Psoas muscle (tissue), 8 donors: Measurements from ENCODE around the gene TGM3. TPM values are rescaled to one million over a fixed set of nuclear protein-coding genes. Genes with fewer than 3 reads are reported as not detected.

Source experiments
- ATAC-seq, 4 donors: fragments of 200-7000 bp; cut with Tn5 transposase; one replicate each; pipeline ENCODE4 v1.9.1; 2020; ENCODE audit warnings: moderate library complexity in 3 of 4, mild to moderate bottlenecking in 2 of 4
- DNase-seq, 2 donors: peaks; one replicate each; pipeline ENCODE4 v3.0.0-alpha.2; 2020
- H3K27ac ChIP-seq: fragments of 200-600 bp; one replicate; pipeline ENCODE4 v1.8.0; 2022
- H3K27me3 ChIP-seq, 3 donors: fragments of 200-600 bp in 1 of 3; one replicate each; pipeline versions ENCODE4 v1.6.1 to v1.8.0; 2013 to 2022; ENCODE audit warnings: low read length in 2 of 3, mild to moderate bottlenecking in 2 of 3, moderate library complexity in 1 of 3; ENCODE audit not compliant: insufficient read depth in 3 of 3
- H3K36me3 ChIP-seq, 2 donors: fragments of 200-600 bp in 1 of 2; one replicate each; pipeline versions ENCODE4 v1.6.1 to v1.8.0; 2013 to 2022; ENCODE audit warnings: low read depth in 1 of 2, mild to moderate bottlenecking in 1 of 2, moderate library complexity in 1 of 2; ENCODE audit not compliant: insufficient read depth in 1 of 2
- H3K4me1 ChIP-seq: fragments of 200-600 bp; one replicate; pipeline ENCODE4 v1.8.0; 2022
- H3K4me3 ChIP-seq: fragments of 200-600 bp; one replicate; pipeline ENCODE4 v1.8.0; 2022; ENCODE audit warnings: mild to moderate bottlenecking
- H3K9me3 ChIP-seq: fragments of 200-600 bp; one replicate; pipeline ENCODE4 v1.8.0; 2022
- WGBS, 3 donors: extraction: QIAGEN DNeasy Blood & Tissue Kit; methylation state at CpG; one replicate each; pipeline versions ENCODE4 v1.1.6 to v1.1.7; 2013; 5-methylcytosine and 5-hydroxymethylcytosine counted together
- intact Hi-C, 2 donors: fragments of 100-400 bp; cut with DNase I; formaldehyde crosslinking; loops; one replicate each; pipeline versions ENCODE4 v1.11.0 to v1.14.2; 2022
- polyA plus RNA-seq, 3 donors: library from polyadenylated mRNA; stranded (reverse); fragments of 200-250 nt; gene quantifications; one replicate each; pipeline ENCODE4 v1.2.3, GENCODE V29; 2013
- total RNA-seq, 4 donors: library from RNA; stranded (reverse); fragmentation: NEBNext Ultra II Directional in 2 of 4; extraction: Animal tissue kit (Norgen Biotek cat#: 25700) in 2 of 4; gene quantifications; one replicate each; pipeline versions ENCODE4 v1.2.1 to v1.2.4, GENCODE V29; 2021 to 2023
- TF ChIP-seq, protein P1 (sequence below): fragments of 200-600 bp; IDR thresholded peaks from one replicate; pipeline ENCODE4 v1.8.0; 2022; ENCODE audit warnings: antibody characterized with exemption
- donor health status: healthy with polysubstance abuse.
- donor health status: DM: no; HTN: no; CAD: no; lungs with moderate emphysema.
- donor health status: Bipolar disorder and iron deficiency.
- donor health status: healthy.
- donor health status: DM: yes; HTN: yes; CAD: no.
- donor health status: DM: no; HTN: no; CAD: no.
- donor health status: DM: no; HTN: no; CAD: no.
- donor health status: DM: yes; HTN: yes; CAD: no.

The TGM3 gene
- total and polyA plus RNA-seq, 7 donors, result 0.07 to 0.14 (median 0.11) TPM; not detected in 4

- DNase-seq, result no peak
- no peaks in the 10 kb centered on the region for H3K4me1 ChIP-seq
- no peak overlapping the region for H3K27ac ChIP-seq
- intact Hi-C loops, result no loop called here
- peaks cover 0 to 6% (median 0%) of the 10 kb centered on the region in 3 donors for H3K27me3 ChIP-seq
- TF ChIP-seq, protein P1, sequence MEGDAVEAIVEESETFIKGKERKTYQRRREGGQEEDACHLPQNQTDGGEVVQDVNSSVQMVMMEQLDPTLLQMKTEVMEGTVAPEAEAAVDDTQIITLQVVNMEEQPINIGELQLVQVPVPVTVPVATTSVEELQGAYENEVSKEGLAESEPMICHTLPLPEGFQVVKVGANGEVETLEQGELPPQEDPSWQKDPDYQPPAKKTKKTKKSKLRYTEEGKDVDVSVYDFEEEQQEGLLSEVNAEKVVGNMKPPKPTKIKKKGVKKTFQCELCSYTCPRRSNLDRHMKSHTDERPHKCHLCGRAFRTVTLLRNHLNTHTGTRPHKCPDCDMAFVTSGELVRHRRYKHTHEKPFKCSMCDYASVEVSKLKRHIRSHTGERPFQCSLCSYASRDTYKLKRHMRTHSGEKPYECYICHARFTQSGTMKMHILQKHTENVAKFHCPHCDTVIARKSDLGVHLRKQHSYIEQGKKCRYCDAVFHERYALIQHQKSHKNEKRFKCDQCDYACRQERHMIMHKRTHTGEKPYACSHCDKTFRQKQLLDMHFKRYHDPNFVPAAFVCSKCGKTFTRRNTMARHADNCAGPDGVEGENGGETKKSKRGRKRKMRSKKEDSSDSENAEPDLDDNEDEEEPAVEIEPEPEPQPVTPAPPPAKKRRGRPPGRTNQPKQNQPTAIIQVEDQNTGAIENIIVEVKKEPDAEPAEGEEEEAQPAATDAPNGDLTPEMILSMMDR, result no peak
- H3K36me3 ChIP-seq, result no peaks in the 10 kb centered on the region
- no peak overlapping the region for H3K4me3 ChIP-seq
- H3K9me3 ChIP-seq, result peaks cover 6% of the 10 kb centered on the region
- 89 to 93% (median 91%) methylated on average over 5 of the region's 5 CpGs for WGBS, 3 donors
- no peak for ATAC-seq
Measured at GRCh38 chr20:2282181-2282580, 13.6 kb upstream of the TGM3 start.

DNA sequence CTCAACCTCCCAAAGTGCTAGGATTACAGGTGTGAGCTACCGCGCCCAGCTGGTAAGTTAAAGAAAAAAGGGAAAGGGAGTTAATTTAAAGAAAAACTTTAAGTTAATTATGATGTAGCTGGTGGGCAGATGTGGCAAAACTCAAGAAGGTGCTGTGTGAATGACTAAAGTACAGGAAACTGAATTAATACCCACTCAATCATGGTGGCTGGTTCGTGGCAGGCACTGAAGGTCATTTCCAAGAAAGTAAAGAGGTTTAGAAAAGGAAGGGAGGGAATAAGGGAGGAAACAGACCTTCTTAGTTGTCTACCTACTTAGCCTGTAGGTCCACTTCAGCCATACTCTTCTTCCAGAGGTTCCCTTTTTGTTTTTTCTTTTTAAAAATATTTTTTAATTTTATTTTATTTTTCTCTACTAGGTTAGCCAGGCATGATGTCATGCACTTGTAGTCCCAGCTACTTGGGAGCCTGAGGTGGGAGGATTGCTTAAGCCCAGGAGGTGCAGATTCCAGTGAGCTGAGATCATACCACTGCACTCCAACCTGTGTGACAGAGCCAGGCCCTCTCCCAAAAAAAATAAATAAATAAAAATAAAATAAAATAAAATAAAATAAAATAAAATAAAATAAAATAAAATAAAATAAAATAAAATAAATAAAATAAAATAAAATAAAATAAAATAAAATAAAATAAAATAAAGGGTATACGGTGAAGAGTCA lies 11.9 kb upstream of the TGM3 start:
- Histone ChIP-seq H3K9me3 (peaks cover 6% of the 10 kb centered on the region), H3K4me1 (no peaks in the 10 kb centered on the region), H3K27me3 (peaks cover 0 to 3% (median 0%) of the 10 kb centered on the region in 3 donors), H3K36me3 (no peaks in the 10 kb centered on the region), H3K27ac (no peak overlapping the region), H3K4me3 (no peak overlapping the region)
- WGBS, 3 donors, result 86 to 88% (median 86%) methylated on average over 4 of the region's 4 CpGs
- ATAC-seq, result no peak
- no peak for DNase-seq
- intact Hi-C loops, result no loop called here
- TF ChIP-seq, protein P1, result no peak

DNA sequence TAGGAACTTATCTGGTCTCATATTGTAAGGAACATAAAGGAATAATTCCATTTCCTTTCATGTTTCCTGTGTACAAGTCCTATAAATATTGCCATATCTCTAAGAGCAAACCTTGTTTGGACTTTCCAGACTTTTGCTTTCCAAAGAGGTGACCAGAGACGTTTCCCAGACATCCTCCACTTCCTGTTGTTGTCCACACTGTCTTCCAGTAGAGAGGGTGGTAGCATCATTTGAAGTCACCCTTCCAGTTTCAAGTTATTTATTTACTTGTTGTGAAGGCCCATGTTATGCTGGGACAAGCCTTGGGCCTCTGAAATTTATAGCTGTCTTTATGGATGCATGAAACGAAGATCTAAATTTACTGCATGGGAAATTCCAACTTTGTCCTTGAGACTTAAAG lies 10.6 kb upstream of the TGM3 start:
- Histone ChIP-seq H3K36me3 (no peaks in the 10 kb centered on the region), H3K27me3 (peaks cover 0 to 3% (median 0%) of the 10 kb centered on the region in 3 donors), H3K27ac (no peak overlapping the region), H3K4me1 (no peaks in the 10 kb centered on the region), H3K9me3 (peaks cover 6% of the 10 kb centered on the region), H3K4me3 (no peak overlapping the region)
- 62 to 73% (median 70%) methylated on average over 2 of the region's 2 CpGs for WGBS, 3 donors
- TF ChIP-seq, protein P1, result no peak
- intact Hi-C loops, result no loop called here
- no peak for DNase-seq
- no peak for ATAC-seq

DNA sequence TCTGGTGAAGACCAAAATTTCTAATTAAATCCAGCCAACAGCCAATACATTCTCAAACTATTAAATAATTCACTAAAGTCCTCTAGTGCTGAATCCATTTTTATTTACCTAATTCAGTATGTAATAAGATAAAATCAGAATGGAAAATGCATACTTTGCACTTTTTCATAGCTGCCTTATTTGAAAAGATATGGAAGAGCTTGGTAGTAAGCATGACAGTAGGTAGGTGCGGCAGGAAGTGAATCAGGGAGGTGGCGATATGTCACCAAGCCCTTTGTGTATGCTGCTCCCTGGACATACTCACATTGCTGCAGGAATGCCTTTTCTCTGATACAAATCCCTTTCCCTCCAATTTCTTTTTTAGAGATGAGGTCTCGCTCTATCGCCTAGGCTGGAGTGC lies 10.2 kb upstream of the TGM3 start:
- Histone ChIP-seq H3K4me1 (no peaks in the 10 kb centered on the region), H3K9me3 (peaks cover 5% of the 10 kb centered on the region), H3K27me3 (peaks cover 0 to 3% (median 0%) of the 10 kb centered on the region in 3 donors), H3K27ac (no peak overlapping the region), H3K36me3 (no peaks in the 10 kb centered on the region), H3K4me3 (no peak overlapping the region)
- TF ChIP-seq, protein P1, result no peak
- intact Hi-C loops, result no loop called here
- ATAC-seq (no peak), DNase-seq (no peak)
- 80 to 94% (median 80%) methylated on average over 4 of the region's 4 CpGs for WGBS, 3 donors

- H3K27ac ChIP-seq, result no peak overlapping the region
- DNase-seq (no peak), ATAC-seq (no peak)
- H3K27me3 ChIP-seq, result peaks cover 0 to 3% (median 0%) of the 10 kb centered on the region in 3 donors
- intact Hi-C loops, result no loop called here
- WGBS, 3 donors, result 90 to 97% (median 95%) methylated on average over 3 of the region's 3 CpGs
- H3K4me1 ChIP-seq, result no peaks in the 10 kb centered on the region
- H3K4me3 ChIP-seq, result no peak overlapping the region
- H3K36me3 ChIP-seq, result no peaks in the 10 kb centered on the region
- H3K9me3 ChIP-seq, result no peaks in the 10 kb centered on the region
- TF ChIP-seq, protein P1, result no peak
Measured at GRCh38 chr20:2287504-2287903, 8.3 kb upstream of the TGM3 start.
